Keratinocyte (primary cell): ENCODE measurements around the gene DAO. TPM values are rescaled to one million over a fixed set of nuclear protein-coding genes. Genes with fewer than 3 reads are reported as not detected.
"Not testable (repeated sequence)": the region's sequence is repeated elsewhere in the genome, so short reads cannot be mapped to it uniquely, and the experiment has no call there.

Experiments
- DNase-seq: peaks from one replicate; pipeline ENCODE4 v3.0.0-alpha.2; 2011; ENCODE audit warnings: low read depth, missing footprints, low spot score
- FAIRE-seq: peaks from 2 replicates; lab custom pipeline; 2011; peaks lifted over from hg19 to GRCh38; lab: Jason Lieb, UNC
- H2AFZ ChIP-seq: 2 replicates; pipeline ENCODE4 v1.6.0; 2012; ENCODE audit warnings: low read length, control low read depth, inconsistent platforms; ENCODE audit not compliant: control insufficient read depth
- H3K27ac ChIP-seq: 2 replicates; pipeline ENCODE4 v1.5.1; 2011; ENCODE audit warnings: low read length; ENCODE audit not compliant: control insufficient read depth, insufficient read depth
- H3K27me3 ChIP-seq: 3 replicates; pipeline ENCODE4 v1.6.0; 2011; ENCODE audit warnings: low read length; ENCODE audit not compliant: control insufficient read depth, insufficient read depth; ENCODE audit errors: extremely low read depth
- H3K36me3 ChIP-seq, 2 experiments: 2 replicates in 1 of 2; 3 replicates in 1 of 2; pipeline ENCODE4 v1.5.1; 2011; ENCODE audit warnings: low read length in 2 of 2, mild to moderate bottlenecking in 1 of 2; ENCODE audit not compliant: control insufficient read depth in 2 of 2, insufficient read depth in 2 of 2; ENCODE audit errors: extremely low read depth in 1 of 2
- H3K4me1 ChIP-seq: 3 replicates; pipeline ENCODE4 v1.5.1; 2011; ENCODE audit warnings: low read length; ENCODE audit not compliant: control insufficient read depth, insufficient read depth; ENCODE audit errors: extremely low read depth
- H3K4me2 ChIP-seq: 3 replicates; pipeline ENCODE4 v1.6.0; 2011; ENCODE audit warnings: low read depth, low read length; ENCODE audit not compliant: control insufficient read depth, insufficient read depth; ENCODE audit errors: extremely low read depth
- H3K4me3 ChIP-seq, 3 experiments: fragments of 200-600 bp in 1 of 3; sonication (generic) in 1 of 3; 2 replicates in 2 of 3; 3 replicates in 1 of 3; pipeline ENCODE4 v1.5.1; 2011 to 2016; ENCODE audit warnings: low read length in 3 of 3, mild to moderate bottlenecking in 3 of 3, control low read depth in 2 of 3, inconsistent platforms in 1 of 3, low read depth in 1 of 3, mixed read lengths in 1 of 3, mixed run types in 1 of 3, moderate library complexity in 1 of 3; ENCODE audit not compliant: control insufficient read depth in 2 of 3, insufficient read depth in 2 of 3; ENCODE audit errors: extremely low read depth in 1 of 3
- H3K79me2 ChIP-seq: 2 replicates; pipeline ENCODE4 v1.6.0; 2012; ENCODE audit warnings: low read length; ENCODE audit not compliant: control insufficient read depth, insufficient read depth
- H3K9ac ChIP-seq: 3 replicates; pipeline ENCODE4 v1.6.0; 2011; ENCODE audit warnings: low read length; ENCODE audit not compliant: control insufficient read depth, insufficient read depth; ENCODE audit errors: extremely low read depth
- H3K9me1 ChIP-seq: 3 replicates; pipeline ENCODE4 v1.6.0; 2011; ENCODE audit warnings: low read length; ENCODE audit not compliant: control insufficient read depth, insufficient read depth; ENCODE audit errors: extremely low read depth
- H3K9me3 ChIP-seq: 2 replicates; pipeline ENCODE4 v1.5.1; 2012; ENCODE audit warnings: low read depth, low read length; ENCODE audit not compliant: control insufficient read depth
- H4K20me1 ChIP-seq: 3 replicates; pipeline ENCODE4 v1.6.0; 2011; ENCODE audit warnings: low read length; ENCODE audit not compliant: control insufficient read depth, insufficient read depth; ENCODE audit errors: extremely low read depth
- CTCF ChIP-seq, 3 experiments: IDR thresholded peaks in 1 of 3; conservative IDR thresholded peaks in 1 of 3; optimal IDR thresholded peaks in 1 of 3; 2 replicates in 2 of 3; 3 replicates in 1 of 3; pipeline versions ENCODE3 to v1.5.1; 2011; ENCODE audit warnings: low read length in 3 of 3, mild to moderate bottlenecking in 3 of 3, moderate library complexity in 2 of 3, control low read depth in 1 of 3, inconsistent platforms in 1 of 3; ENCODE audit not compliant: insufficient read depth in 2 of 3; ENCODE audit errors: extremely low read depth in 1 of 3
- EZH2 ChIP-seq: IDR thresholded peaks from one replicate; pipeline ENCODE4 v1.6.1; 2012; ENCODE audit warnings: inconsistent platforms, mild to moderate bottlenecking, low read length, moderate library complexity
- dilution Hi-C: fragments of 300-500 bp; cut with MboI; formaldehyde crosslinking; loops from one replicate; pipeline ENCODE4 v1.7.0; 2020; ENCODE audit warnings: low sequenced_read_pairs; ENCODE audit not compliant: extremely low pct_ligation_motif_present
- polyA plus RNA-seq, 5 experiments: library from polyadenylated mRNA; depleted of rRNA in 3 of 5; stranded (reverse) in 3 of 5; stranded (forward) in 1 of 5; unstranded in 1 of 5; fragments of >200 nt; gene quantifications; 1 replicate in 1 of 5; 2 replicates in 3 of 5; 3 replicates in 1 of 5; pipeline versions ENCODE4 v1.2.1 to v1.2.3, GENCODE V29; 2011 to 2012; ENCODE audit warnings: missing spikeins in 2 of 5, low read depth in 1 of 5, low replicate concordance in 1 of 5

The DAO gene
- polyA plus RNA-seq, 1 donor (not counting 4 experiments of a cell fraction or from before 2014, with no cell fraction given), result not detected

- peaks cover 34% of the 10 kb centered on the region for H3K4me1 ChIP-seq
- peak overlapping the region; percentile 64 to 87 (median 87) for H3K4me3 ChIP-seq
- H3K9me3 ChIP-seq, result peaks cover 2% of the 10 kb centered on the region
- peak overlapping the region; percentile 86 for H3K27ac ChIP-seq
- H3K9ac ChIP-seq, result peak overlapping the region; percentile 90
- FAIRE-seq (no peak), DNase-seq (no peak)
- no peaks in the 10 kb centered on the region for H3K27me3 ChIP-seq
- H2AFZ ChIP-seq, result no peak overlapping the region
- H4K20me1 ChIP-seq, result peaks cover 5% of the 10 kb centered on the region
- TF ChIP-seq EZH2 (no peak), CTCF (optimal IDR thresholded peaks at IDR 0.05 in 1 of 3, IDR thresholded peaks at IDR 0.05 in 1 of 3, conservative IDR thresholded peaks at IDR 0.05 in 1 of 3; ENCODE audit: extremely low read depth in 1 of 3, insufficient read depth in 2 of 3, low read length in 3 of 3) (no peak)
- H3K36me3 ChIP-seq, result peaks cover 8 to 12% of the 10 kb centered on the region in 2 experiments
- dilution Hi-C loops, result no loop called here
- no peaks in the 10 kb centered on the region for H3K9me1 ChIP-seq
- H3K79me2 ChIP-seq, result peaks cover 51% of the 10 kb centered on the region
- H3K4me2 ChIP-seq, result peak overlapping the region; percentile 98
These were observed 22.8 kb upstream of the DAO start for GRCh38 chr12:108857158-108857407.

GRCh38 chr12:108858311-108859074, 21.4 kb upstream of the DAO start:
- Histone ChIP-seq H4K20me1 (peaks cover 5% of the 10 kb centered on the region), H3K79me2 (peaks cover 37% of the 10 kb centered on the region), H3K27ac (no peak overlapping the region), H3K4me1 (peaks cover 32% of the 10 kb centered on the region), H3K9ac (peak overlapping the region; percentile 71), H3K9me3 (peaks cover 2% of the 10 kb centered on the region), H3K4me3 (peak overlapping the region in 1 of 3 experiments; percentile 53), H3K36me3 (peaks cover under 1 to 1% of the 10 kb centered on the region in 2 experiments), H3K4me2 (peak overlapping the region; percentile 67), H3K27me3 (no peaks in the 10 kb centered on the region), H2AFZ (peak overlapping the region; percentile 23), H3K9me1 (no peaks in the 10 kb centered on the region)
- DNase-seq (no peak), FAIRE-seq (no peak)
- dilution Hi-C loops, result no loop called here
- no peak for TF ChIP-seq EZH2
- TF ChIP-seq CTCF (optimal IDR thresholded peaks at IDR 0.05 in 1 of 3, IDR thresholded peaks at IDR 0.05 in 1 of 3, conservative IDR thresholded peaks at IDR 0.05 in 1 of 3; ENCODE audit: extremely low read depth in 1 of 3, insufficient read depth in 2 of 3, low read length in 3 of 3), result no peak

- DNase-seq, H3K4me3 ChIP-seq, dilution Hi-C loops, H3K4me2 ChIP-seq, H3K9me3 ChIP-seq, H3K27ac ChIP-seq, H4K20me1 ChIP-seq, H3K36me3 ChIP-seq, H3K9ac ChIP-seq, H3K27me3 ChIP-seq, FAIRE-seq, H3K9me1 ChIP-seq: not testable (repeated sequence)
- Histone ChIP-seq H3K4me1 (peaks cover 25% of the 10 kb centered on the region), H2AFZ (peak overlapping the region; percentile 36), H3K79me2 (peaks cover 30% of the 10 kb centered on the region)
These were observed 20.6 kb upstream of the DAO start for GRCh38 chr12:108859141-108859922.
